Measurements from ENCODE around the gene BMS1.
"Not testable (repeated sequence)": the region's sequence is repeated elsewhere in the genome, so short reads cannot be mapped to it uniquely, and the experiment has no call there.

Gene BMS1

DNA sequence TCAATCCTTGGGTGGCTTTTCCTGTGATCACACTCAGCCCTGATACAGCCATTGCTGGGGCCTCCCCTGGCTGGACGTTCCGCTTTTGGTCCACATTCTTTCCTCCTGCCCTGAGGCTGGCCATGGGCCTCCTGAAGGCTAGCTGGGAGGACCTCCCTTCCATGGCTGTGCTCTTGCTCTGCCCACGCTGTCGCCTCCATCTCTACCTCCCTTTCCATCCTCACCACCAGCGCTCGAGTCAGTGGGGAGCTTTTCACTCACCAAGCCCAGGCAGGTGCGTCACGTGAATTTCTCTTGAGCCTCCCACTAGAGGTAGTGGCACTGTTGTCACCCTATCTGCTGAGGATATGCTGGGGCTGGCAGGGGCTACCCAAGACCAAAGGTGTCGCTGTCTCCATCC, 85.9 kb downstream of the BMS1 start:
- Histone ChIP-seq H3K9ac (ENCODE audit: low read length) (no peak overlapping the region), H3K27me3 (ENCODE audit: insufficient read depth, low read length) (no peaks in the 10 kb centered on the region), H3K79me2 (ENCODE audit: insufficient read depth, low read length) (no peaks in the 10 kb centered on the region), H3K4me1 (ENCODE audit: insufficient read depth, low read length, severe bottlenecking) (no peaks in the 10 kb centered on the region), H2AFZ (ENCODE audit: low read length) (no peak overlapping the region), H3K27ac (ENCODE audit: low read depth, low read length, poor library complexity, severe bottlenecking) (no peak overlapping the region), H3K9me2 (ENCODE audit: low read depth, low read length) (no peaks in the 10 kb centered on the region), H4K20me1 (ENCODE audit: insufficient read depth, low read length) (no peaks in the 10 kb centered on the region), H3K4me2 (ENCODE audit: low read length) (no peak overlapping the region), H3K9me3 (ENCODE audit: low read length) (no peaks in the 10 kb centered on the region), H3K36me3 (ENCODE audit: insufficient read depth, low read length) (no peaks in the 10 kb centered on the region), H3F3A (ENCODE audit: insufficient read depth, low read length) (no peaks in the 10 kb centered on the region), H3K4me3 (ENCODE audit: low read depth, low read length, poor library complexity, severe bottlenecking) (no peak overlapping the region)
- TF ChIP-seq, protein P1, sequence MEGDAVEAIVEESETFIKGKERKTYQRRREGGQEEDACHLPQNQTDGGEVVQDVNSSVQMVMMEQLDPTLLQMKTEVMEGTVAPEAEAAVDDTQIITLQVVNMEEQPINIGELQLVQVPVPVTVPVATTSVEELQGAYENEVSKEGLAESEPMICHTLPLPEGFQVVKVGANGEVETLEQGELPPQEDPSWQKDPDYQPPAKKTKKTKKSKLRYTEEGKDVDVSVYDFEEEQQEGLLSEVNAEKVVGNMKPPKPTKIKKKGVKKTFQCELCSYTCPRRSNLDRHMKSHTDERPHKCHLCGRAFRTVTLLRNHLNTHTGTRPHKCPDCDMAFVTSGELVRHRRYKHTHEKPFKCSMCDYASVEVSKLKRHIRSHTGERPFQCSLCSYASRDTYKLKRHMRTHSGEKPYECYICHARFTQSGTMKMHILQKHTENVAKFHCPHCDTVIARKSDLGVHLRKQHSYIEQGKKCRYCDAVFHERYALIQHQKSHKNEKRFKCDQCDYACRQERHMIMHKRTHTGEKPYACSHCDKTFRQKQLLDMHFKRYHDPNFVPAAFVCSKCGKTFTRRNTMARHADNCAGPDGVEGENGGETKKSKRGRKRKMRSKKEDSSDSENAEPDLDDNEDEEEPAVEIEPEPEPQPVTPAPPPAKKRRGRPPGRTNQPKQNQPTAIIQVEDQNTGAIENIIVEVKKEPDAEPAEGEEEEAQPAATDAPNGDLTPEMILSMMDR (IDR thresholded peaks at IDR 0.05; ENCODE audit: low read length): no peak
- no peak for TF ChIP-seq EZH2 (IDR thresholded peaks at IDR 0.05; ENCODE audit: borderline replicate concordance, low read length)

DNA sequence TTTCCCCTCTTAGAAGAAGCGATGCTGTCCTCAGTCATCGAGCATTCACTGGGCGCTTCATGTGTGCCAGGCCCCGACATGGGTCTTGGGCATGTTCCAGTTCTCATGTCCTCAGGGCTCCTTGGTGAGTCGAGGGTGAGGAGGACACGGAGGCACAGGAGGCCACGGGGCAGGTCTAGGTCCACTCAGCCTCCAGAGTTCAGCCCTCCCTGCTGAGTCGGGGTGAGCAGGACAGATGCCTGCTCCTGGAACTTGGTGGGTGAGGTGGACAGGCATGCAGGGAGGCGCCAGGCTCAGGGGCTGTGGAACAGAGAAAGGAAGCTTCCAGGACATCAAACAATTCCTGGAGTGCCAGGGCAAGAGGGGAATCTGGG, 87.4 kb downstream of the BMS1 start:
- Histone ChIP-seq H4K20me1 (ENCODE audit: insufficient read depth, low read length) (no peaks in the 10 kb centered on the region), H2AFZ (ENCODE audit: low read length) (no peak overlapping the region), H3K27ac (ENCODE audit: low read depth, low read length, poor library complexity, severe bottlenecking) (no peak overlapping the region), H3K27me3 (ENCODE audit: insufficient read depth, low read length) (no peaks in the 10 kb centered on the region), H3K4me1 (ENCODE audit: insufficient read depth, low read length, severe bottlenecking) (no peaks in the 10 kb centered on the region), H3K9ac (ENCODE audit: low read length) (no peak overlapping the region), H3K4me2 (ENCODE audit: low read length) (no peak overlapping the region), H3K4me3 (ENCODE audit: low read depth, low read length, poor library complexity, severe bottlenecking) (no peak overlapping the region), H3K9me2 (ENCODE audit: low read depth, low read length) (no peaks in the 10 kb centered on the region), H3K36me3 (ENCODE audit: insufficient read depth, low read length) (no peaks in the 10 kb centered on the region), H3K79me2 (ENCODE audit: insufficient read depth, low read length) (no peaks in the 10 kb centered on the region), H3K9me3 (ENCODE audit: low read length) (no peaks in the 10 kb centered on the region), H3F3A (ENCODE audit: insufficient read depth, low read length) (no peaks in the 10 kb centered on the region)
- TF ChIP-seq, protein P1 (IDR thresholded peaks at IDR 0.05; ENCODE audit: low read length): no peak
- no peak for TF ChIP-seq EZH2 (IDR thresholded peaks at IDR 0.05; ENCODE audit: borderline replicate concordance, low read length)

DNA sequence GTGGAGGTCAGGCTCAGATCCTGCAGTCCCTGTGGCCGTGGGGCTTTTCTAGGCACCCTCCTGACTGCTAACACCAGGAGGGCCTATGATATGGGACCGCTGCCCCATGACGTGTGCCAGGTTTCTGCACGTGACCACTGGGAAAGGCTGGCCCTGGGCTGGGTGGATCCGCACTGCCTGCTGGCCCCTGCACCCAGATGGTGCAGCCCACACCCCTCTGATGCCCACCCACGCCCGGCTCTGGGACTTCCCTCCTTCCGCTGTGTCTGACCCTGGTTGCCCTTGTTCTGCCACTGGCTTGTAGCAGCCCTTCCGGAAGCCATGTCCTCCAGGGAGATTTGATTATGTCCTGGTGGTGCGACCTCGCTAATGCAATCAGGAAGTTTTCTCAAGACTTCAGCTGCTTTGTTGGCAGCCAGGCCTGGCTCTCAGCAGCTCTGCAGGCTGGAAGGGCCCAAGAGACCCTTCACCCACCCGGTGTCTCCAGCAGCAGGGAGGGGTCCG, 88.6 kb downstream of the BMS1 start:
- not testable (repeated sequence) for H3F3A ChIP-seq (ENCODE audit: insufficient read depth, low read length); H2AFZ ChIP-seq (ENCODE audit: low read length); H3K36me3 ChIP-seq (ENCODE audit: insufficient read depth, low read length); H4K20me1 ChIP-seq (ENCODE audit: insufficient read depth, low read length); H3K4me2 ChIP-seq (ENCODE audit: low read length); H3K9ac ChIP-seq (ENCODE audit: low read length); H3K9me3 ChIP-seq (ENCODE audit: low read length); H3K79me2 ChIP-seq (ENCODE audit: insufficient read depth, low read length); H3K4me1 ChIP-seq (ENCODE audit: insufficient read depth, low read length, severe bottlenecking); H3K27me3 ChIP-seq (ENCODE audit: insufficient read depth, low read length); H3K9me2 ChIP-seq (ENCODE audit: low read depth, low read length); H3K27ac ChIP-seq (ENCODE audit: low read depth, low read length, poor library complexity, severe bottlenecking); H3K4me3 ChIP-seq (ENCODE audit: low read depth, low read length, poor library complexity, severe bottlenecking)

DNA sequence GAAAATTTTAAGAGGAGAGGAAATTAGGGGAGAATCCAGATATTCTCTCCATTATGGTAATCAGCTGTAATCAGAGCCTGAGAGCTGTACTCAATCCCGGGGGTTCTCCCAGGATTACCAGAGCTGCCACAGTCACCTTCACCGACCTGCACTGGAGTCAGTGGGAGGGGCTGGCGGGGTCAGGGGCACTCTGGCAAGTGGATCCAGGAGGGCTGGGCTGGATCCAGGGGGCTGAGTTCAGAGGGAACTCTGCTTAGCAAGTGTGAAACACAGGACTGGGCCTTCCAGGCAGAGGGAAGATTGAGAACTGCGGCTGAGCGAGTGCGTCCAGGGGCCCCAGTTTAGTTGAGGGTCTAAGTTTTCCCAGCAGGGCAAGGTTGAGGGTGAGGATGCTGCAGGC, 89.2 kb downstream of the BMS1 start:
- no peak overlapping the region for H3K4me2 ChIP-seq (ENCODE audit: low read length)
- H3K9me3 ChIP-seq (ENCODE audit: low read length): no peaks in the 10 kb centered on the region
- H4K20me1 ChIP-seq (ENCODE audit: insufficient read depth, low read length): no peaks in the 10 kb centered on the region
- H3K9me2 ChIP-seq (ENCODE audit: low read depth, low read length): no peaks in the 10 kb centered on the region
- H3K27me3 ChIP-seq (ENCODE audit: insufficient read depth, low read length): no peaks in the 10 kb centered on the region
- no peak overlapping the region for H3K27ac ChIP-seq (ENCODE audit: low read depth, low read length, poor library complexity, severe bottlenecking)
- no peak for TF ChIP-seq EZH2 (IDR thresholded peaks at IDR 0.05; ENCODE audit: borderline replicate concordance, low read length)
- TF ChIP-seq, protein P1 (IDR thresholded peaks at IDR 0.05; ENCODE audit: low read length): no peak
- H3K4me1 ChIP-seq (ENCODE audit: insufficient read depth, low read length, severe bottlenecking): no peaks in the 10 kb centered on the region
- no peak overlapping the region for H2AFZ ChIP-seq (ENCODE audit: low read length)
- H3K36me3 ChIP-seq (ENCODE audit: insufficient read depth, low read length): no peaks in the 10 kb centered on the region
- no peak overlapping the region for H3K4me3 ChIP-seq (ENCODE audit: low read depth, low read length, poor library complexity, severe bottlenecking)
- H3K79me2 ChIP-seq (ENCODE audit: insufficient read depth, low read length): no peaks in the 10 kb centered on the region
- no peak overlapping the region for H3K9ac ChIP-seq (ENCODE audit: low read length)
- no peaks in the 10 kb centered on the region for H3F3A ChIP-seq (ENCODE audit: insufficient read depth, low read length)

Data from OCI-LY1 (cell line).